Ramos (cell line): ENCODE measurements around the gene SH2B2.
"Not testable (repeated sequence)": the region's sequence is repeated elsewhere in the genome, so short reads cannot be mapped to it uniquely, and the experiment has no call there.

Experiments
- in situ Hi-C: fragments of 300-500 bp; cut with MboI; formaldehyde crosslinking; loops from one replicate; pipeline ENCODE4 v1.14.3; 2022; ENCODE audit warnings: low sequenced_read_pairs; ENCODE audit not compliant: unreplicated experiment

Gene SH2B2

GRCh38 chr7:102284399-102284798 lies 2.3 kb upstream of the SH2B2 start:
- in situ Hi-C loops = loop anchor here (5.0 kb wide), 1 partner anchor 108 kb away; no protein-coding TSS in a partner anchor

GRCh38 chr7:102284891-102285539 lies 1.7 kb upstream of the SH2B2 start:
- in situ Hi-C loops = loop anchor here (5.0 kb wide), 1 partner anchor 107 kb away; no protein-coding TSS in a partner anchor

- in situ Hi-C loops = no loop called here
Measured at GRCh38 chr7:102285540-102286236, 980 bp upstream of the SH2B2 start.

- in situ Hi-C loops = no loop called here
Measured at GRCh38 chr7:102287111-102287980, 678 bp downstream of the SH2B2 start.

- in situ Hi-C loops = no loop called here
Measured at GRCh38 chr7:102287981-102288278, 1.3 kb downstream of the SH2B2 start.

GRCh38 chr7:102288285-102288930 lies 1.7 kb downstream of the SH2B2 start:
- in situ Hi-C loops = no loop called here

GRCh38 chr7:102289057-102289456 lies 2.4 kb downstream of the SH2B2 start:
- in situ Hi-C loops = no loop called here

- in situ Hi-C loops = no loop called here
Measured at GRCh38 chr7:102291056-102291915, 4.6 kb downstream of the SH2B2 start.

GRCh38 chr7:102291916-102292267 lies 5.2 kb downstream of the SH2B2 start:
- in situ Hi-C loops = no loop called here

- in situ Hi-C loops = no loop called here
Measured at GRCh38 chr7:102292813-102293798, 6.4 kb downstream of the SH2B2 start.

GRCh38 chr7:102294589-102294988 lies 7.9 kb downstream of the SH2B2 start:
- in situ Hi-C loops = no loop called here

- in situ Hi-C loops = no loop called here
Measured at GRCh38 chr7:102295346-102296178, 8.9 kb downstream of the SH2B2 start.

- in situ Hi-C loops = no loop called here
Measured at GRCh38 chr7:102296179-102296438, 9.4 kb downstream of the SH2B2 start.

- in situ Hi-C loops = no loop called here
Measured at GRCh38 chr7:102296514-102296913, 9.8 kb downstream of the SH2B2 start.

GRCh38 chr7:102297487-102298218 lies 11.0 kb downstream of the SH2B2 start:
- in situ Hi-C loops = no loop called here

- in situ Hi-C loops = no loop called here
Measured at GRCh38 chr7:102300643-102301221, 14.1 kb downstream of the SH2B2 start.

GRCh38 chr7:102301367-102301766 lies 14.7 kb downstream of the SH2B2 start:
- in situ Hi-C loops = not testable (repeated sequence)
